Natural killer cell (primary cell): ENCODE measurements around the gene NEK9. TPM values are rescaled to one million over a fixed set of nuclear protein-coding genes. Genes with fewer than 3 reads are reported as not detected.

Experiments
- ATAC-seq, 3 donors: fragments of 150-1000 bp in 2 of 3; fragments of 200-7000 bp in 1 of 3; cut with Tn5 transposase; 1 replicate in 1 of 3; 2 replicates in 2 of 3; pipeline ENCODE4 v1.10.0; 2021; ENCODE audit warnings: mild to moderate bottlenecking in 2 of 3, moderate library complexity in 2 of 3
- DNase-seq, 2 donors: peaks; one replicate each; pipeline versions ENCODE4 v3.0.0 to v3.0.0-alpha.2; 2013 to 2021; ENCODE audit warnings: mixed read lengths in 1 of 2
- H3K27ac ChIP-seq: one replicate; pipeline ENCODE4 v1.5.1; 2013; ENCODE audit warnings: mild to moderate bottlenecking, low read length
- H3K27me3 ChIP-seq: one replicate; pipeline ENCODE4 v1.6.1; 2013; ENCODE audit warnings: low read length; ENCODE audit not compliant: control insufficient read depth, insufficient read depth
- H3K36me3 ChIP-seq: one replicate; pipeline ENCODE4 v1.6.1; 2013; ENCODE audit warnings: low read length; ENCODE audit not compliant: control insufficient read depth, insufficient read depth
- H3K4me1 ChIP-seq: one replicate; pipeline ENCODE4 v1.6.1; 2013; ENCODE audit warnings: low read length; ENCODE audit not compliant: control insufficient read depth, insufficient read depth
- H3K4me3 ChIP-seq: one replicate; pipeline ENCODE4 v1.5.1; 2013; ENCODE audit warnings: low read length
- H3K9me3 ChIP-seq: one replicate; pipeline ENCODE4 v1.6.1; 2013; ENCODE audit warnings: low read length; ENCODE audit not compliant: control insufficient read depth, insufficient read depth
- H3K27ac Mint-ChIP-seq, 2 donors: one replicate each; pipeline ENCODE4 v1.8.0; 2022; ENCODE audit warnings: mild to moderate bottlenecking in 2 of 2, mixed read lengths in 2 of 2, moderate library complexity in 1 of 2
- H3K27me3 Mint-ChIP-seq, 2 donors: one replicate each; pipeline ENCODE4 v1.8.0; 2022; ENCODE audit warnings: low read depth in 2 of 2, mixed read lengths in 2 of 2
- H3K36me3 Mint-ChIP-seq: one replicate; pipeline ENCODE4 v1.8.0; 2022; ENCODE audit warnings: mixed read lengths
- H3K4me1 Mint-ChIP-seq, 2 donors: one replicate each; pipeline ENCODE4 v1.8.0; 2022; ENCODE audit warnings: mixed read lengths in 2 of 2
- H3K4me3 Mint-ChIP-seq: one replicate; pipeline ENCODE4 v1.8.0; 2022; ENCODE audit warnings: mild to moderate bottlenecking, moderate library complexity, mixed read lengths
- H3K9me3 Mint-ChIP-seq, 2 donors: one replicate each; pipeline ENCODE4 v1.8.0; 2022; ENCODE audit warnings: mixed read lengths in 2 of 2
- WGBS: methylation state at CpG from one replicate; pipeline ENCODE4 v1.1.7; 2013; ENCODE audit warnings: missing lambda C conversion rate; ENCODE audit not compliant: insufficient coverage; 5-methylcytosine and 5-hydroxymethylcytosine counted together
- intact Hi-C: fragments of 100-400 bp; cut with micrococcal nuclease; formaldehyde crosslinking; loops from one replicate; pipeline ENCODE4 v1.14.2; 2022
- total RNA-seq, 4 donors: library from RNA; stranded (reverse); fragments of 120-200 nt in 1 of 4; gene quantifications; one replicate each; pipeline versions ENCODE4 v1.2.3 to v1.2.4, GENCODE V29; 2013 to 2022
- TF ChIP-seq, protein P1 (sequence below): fragments of 200-600 bp; IDR thresholded peaks from one replicate; pipeline ENCODE4 v1.8.0; 2022; ENCODE audit warnings: antibody characterized with exemption

Gene NEK9
- total RNA-seq, 3 donors from 2014 or later (not counting 1 experiment from before 2014, with no cell fraction given), result 64.4 to 78.7 (median 74.4) TPM

DNA sequence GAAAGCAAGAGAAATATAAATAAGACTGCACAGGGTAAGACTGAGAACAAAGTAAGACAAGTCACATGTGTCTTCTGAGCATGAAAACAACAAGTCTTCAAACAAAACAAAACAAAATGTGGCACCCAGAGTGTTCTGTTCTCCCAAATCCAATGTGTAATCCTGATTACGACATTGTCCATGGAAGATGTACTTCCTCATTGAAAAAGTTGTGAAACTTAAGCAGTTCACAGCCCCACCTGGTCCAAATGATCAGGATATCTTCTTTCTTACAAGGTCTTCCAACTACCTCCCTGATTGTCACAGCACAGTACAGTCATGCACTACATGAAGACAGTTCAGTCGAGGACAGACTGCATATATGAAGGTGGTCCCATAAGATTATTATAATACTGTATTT, 23.3 kb upstream of the NEK9 start:
- 93% methylated on average over 1 of the region's 2 CpGs for WGBS
- H3K27ac Mint-ChIP-seq, result no peak overlapping the region

DNA sequence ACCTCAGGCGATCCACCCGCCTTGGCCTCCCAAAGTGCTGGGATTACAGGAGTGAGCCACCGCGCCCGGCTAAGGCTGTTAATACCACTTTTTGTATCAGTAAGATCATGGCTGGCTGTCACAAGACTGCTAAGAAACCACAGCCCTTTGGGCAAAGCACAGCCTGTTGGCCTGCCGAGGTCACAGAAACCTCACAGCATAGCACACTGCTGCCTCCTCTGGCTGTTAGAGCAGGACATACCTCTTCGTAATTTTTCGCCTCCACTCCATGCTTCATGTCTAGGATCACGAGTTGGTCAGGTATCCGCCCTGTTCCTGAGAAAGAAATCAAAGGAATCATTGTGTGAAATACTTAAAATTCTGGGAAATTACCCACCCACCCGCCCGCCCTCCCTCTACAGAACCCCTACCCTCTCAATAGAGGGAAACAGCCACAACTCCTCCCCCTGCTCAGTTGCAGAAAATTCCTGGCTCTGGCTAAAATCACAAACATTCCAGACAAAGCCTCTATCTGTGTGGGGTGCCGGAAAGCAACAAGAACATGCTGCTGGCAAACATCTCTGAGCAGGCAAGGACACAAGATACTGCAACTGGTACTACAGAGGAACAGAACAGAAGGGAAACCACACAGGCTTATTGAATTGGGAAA, 20.7 kb upstream of the NEK9 start:
- Histone ChIP-seq H3K27ac (peak overlapping the region; percentile 54), H3K27me3 (no peaks in the 10 kb centered on the region), H3K4me3 (no peak overlapping the region), H3K36me3 (peaks cover 28% of the 10 kb centered on the region), H3K9me3 (no peaks in the 10 kb centered on the region), H3K4me1 (peaks cover 25% of the 10 kb centered on the region)
- WGBS, result 37% methylated on average over 11 of the region's 13 CpGs
- H3K4me1 Mint-ChIP-seq, result peaks cover 52 to 53% of the 10 kb centered on the region in 2 donors
- TF ChIP-seq, protein P1, sequence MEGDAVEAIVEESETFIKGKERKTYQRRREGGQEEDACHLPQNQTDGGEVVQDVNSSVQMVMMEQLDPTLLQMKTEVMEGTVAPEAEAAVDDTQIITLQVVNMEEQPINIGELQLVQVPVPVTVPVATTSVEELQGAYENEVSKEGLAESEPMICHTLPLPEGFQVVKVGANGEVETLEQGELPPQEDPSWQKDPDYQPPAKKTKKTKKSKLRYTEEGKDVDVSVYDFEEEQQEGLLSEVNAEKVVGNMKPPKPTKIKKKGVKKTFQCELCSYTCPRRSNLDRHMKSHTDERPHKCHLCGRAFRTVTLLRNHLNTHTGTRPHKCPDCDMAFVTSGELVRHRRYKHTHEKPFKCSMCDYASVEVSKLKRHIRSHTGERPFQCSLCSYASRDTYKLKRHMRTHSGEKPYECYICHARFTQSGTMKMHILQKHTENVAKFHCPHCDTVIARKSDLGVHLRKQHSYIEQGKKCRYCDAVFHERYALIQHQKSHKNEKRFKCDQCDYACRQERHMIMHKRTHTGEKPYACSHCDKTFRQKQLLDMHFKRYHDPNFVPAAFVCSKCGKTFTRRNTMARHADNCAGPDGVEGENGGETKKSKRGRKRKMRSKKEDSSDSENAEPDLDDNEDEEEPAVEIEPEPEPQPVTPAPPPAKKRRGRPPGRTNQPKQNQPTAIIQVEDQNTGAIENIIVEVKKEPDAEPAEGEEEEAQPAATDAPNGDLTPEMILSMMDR, result peak; percentile 50
- ATAC-seq (peak; percentile 96 to 100 (median 99)), DNase-seq (peak; percentile 50 to 61)
- H3K4me3 Mint-ChIP-seq, result peak overlapping the region; percentile 70
- H3K36me3 Mint-ChIP-seq, result peaks cover 9% of the 10 kb centered on the region
- peak overlapping the region; percentile 87 to 90 for H3K27ac Mint-ChIP-seq
- no peaks in the 10 kb centered on the region for H3K9me3 Mint-ChIP-seq
- H3K27me3 Mint-ChIP-seq, result no peaks in the 10 kb centered on the region
- intact Hi-C loops, result loop anchor here (1.0 to 5.0 kb wide), 3 partner anchors 15 to 100 kb away; partner anchors contain the start of gene TMED10

More for the DNA sequence above, 23.3 kb upstream of the NEK9 start:
- no peak overlapping the region for H3K27ac ChIP-seq
- H3K36me3 ChIP-seq, result peaks cover 28% of the 10 kb centered on the region
- intact Hi-C loops, result no loop called here
- peaks cover 14% of the 10 kb centered on the region for H3K4me1 ChIP-seq
- no peak overlapping the region for H3K4me3 ChIP-seq
- TF ChIP-seq, protein P1, result no peak
- H3K4me3 Mint-ChIP-seq, result no peak overlapping the region
- no peak for DNase-seq
- H3K36me3 Mint-ChIP-seq, result peaks cover 9% of the 10 kb centered on the region
- no peaks in the 10 kb centered on the region for H3K9me3 Mint-ChIP-seq
- ATAC-seq, result no peak
- H3K27me3 Mint-ChIP-seq, result no peaks in the 10 kb centered on the region
- no peaks in the 10 kb centered on the region for H3K9me3 ChIP-seq
- no peaks in the 10 kb centered on the region for H3K27me3 ChIP-seq
- H3K4me1 Mint-ChIP-seq, result peaks cover 38% of the 10 kb centered on the region in 2 donors

DNA sequence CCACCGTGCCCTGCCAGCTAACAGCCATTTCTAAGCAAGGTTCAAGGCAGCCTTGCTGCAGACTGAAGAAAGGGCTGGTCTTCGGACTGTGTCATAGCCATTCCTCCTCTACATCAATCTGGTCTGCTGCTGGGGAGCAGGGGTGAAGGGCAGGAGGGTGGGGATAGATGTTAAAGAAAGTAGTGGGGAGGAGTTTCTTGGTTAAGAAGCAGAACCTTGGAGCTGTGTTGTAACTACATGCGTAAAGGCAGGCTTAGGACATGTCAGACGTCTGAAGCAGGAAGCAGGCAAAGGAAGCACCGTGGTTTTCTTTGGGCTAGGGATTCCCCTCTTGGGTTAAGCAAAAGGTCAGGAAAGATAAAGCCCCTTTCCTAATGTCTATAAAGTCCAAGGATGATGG, 18.1 kb upstream of the NEK9 start:
- H3K27me3 ChIP-seq, result no peaks in the 10 kb centered on the region
- no peaks in the 10 kb centered on the region for H3K27me3 Mint-ChIP-seq
- H3K4me3 ChIP-seq, result no peak overlapping the region
- peaks cover 61 to 62% of the 10 kb centered on the region in 2 donors for H3K4me1 Mint-ChIP-seq
- H3K36me3 ChIP-seq, result peaks cover 12% of the 10 kb centered on the region
- intact Hi-C loops, result loop anchor here (5.0 kb wide), 1 partner anchor 102 kb away; no protein-coding TSS in a partner anchor
- no peak overlapping the region for H3K4me3 Mint-ChIP-seq
- ATAC-seq (peak in 1 of 3 donors; percentile 59), DNase-seq (peak in 1 of 2 donors; percentile 55)
- peaks cover 9% of the 10 kb centered on the region for H3K36me3 Mint-ChIP-seq
- H3K9me3 ChIP-seq, result no peaks in the 10 kb centered on the region
- peak overlapping the region in 1 of 2 donors; percentile 62 for H3K27ac Mint-ChIP-seq
- TF ChIP-seq, protein P1, result no peak
- 49% methylated on average over 4 of the region's 5 CpGs for WGBS
- H3K4me1 ChIP-seq, result peaks cover 37% of the 10 kb centered on the region
- no peak overlapping the region for H3K27ac ChIP-seq
- H3K9me3 Mint-ChIP-seq, result no peaks in the 10 kb centered on the region
